Measurements from ENCODE around the gene CPD.
"Not testable (repeated sequence)": the region's sequence is repeated elsewhere in the genome, so short reads cannot be mapped to it uniquely, and the experiment has no call there.

CPD gene

DNA sequence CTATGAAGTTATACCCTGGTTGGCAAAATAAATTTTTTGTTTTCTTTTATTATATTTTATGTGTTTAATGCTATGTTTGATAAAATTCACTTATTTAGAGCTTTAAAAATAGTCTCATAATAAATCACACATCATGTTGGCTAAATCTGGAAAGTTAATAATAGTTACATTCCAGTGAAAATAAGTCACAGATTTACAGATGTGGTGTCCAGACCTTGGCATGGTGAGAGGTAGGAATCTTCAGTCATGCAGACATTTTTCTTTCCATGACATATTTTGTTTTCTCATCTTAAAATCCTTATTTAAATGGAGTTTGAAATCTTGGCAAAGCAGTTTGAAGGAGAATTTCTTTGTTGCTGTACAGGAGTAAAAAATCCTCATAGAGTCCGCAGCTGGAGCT lies 50.4 kb downstream of the CPD start:
- Histone ChIP-seq H3K4me1 (ENCODE audit: control insufficient read depth, insufficient read depth, low read length, unreplicated experiment) (peaks cover 12% of the 10 kb centered on the region), H3K27ac (ENCODE audit: low read depth, low read length) (no peak overlapping the region), H3K4me3 (ENCODE audit: low read depth, low read length) (no peak overlapping the region), H3K27me3 (ENCODE audit: insufficient read depth, low read length) (no peaks in the 10 kb centered on the region), H3K36me3 (ENCODE audit: insufficient read depth, low read length) (peaks cover 12% of the 10 kb centered on the region), H3K79me2 (ENCODE audit: control insufficient read depth, insufficient read depth, low read length, unreplicated experiment) (no peaks in the 10 kb centered on the region), H2AFZ (ENCODE audit: low read length, unreplicated experiment) (no peak overlapping the region)

DNA sequence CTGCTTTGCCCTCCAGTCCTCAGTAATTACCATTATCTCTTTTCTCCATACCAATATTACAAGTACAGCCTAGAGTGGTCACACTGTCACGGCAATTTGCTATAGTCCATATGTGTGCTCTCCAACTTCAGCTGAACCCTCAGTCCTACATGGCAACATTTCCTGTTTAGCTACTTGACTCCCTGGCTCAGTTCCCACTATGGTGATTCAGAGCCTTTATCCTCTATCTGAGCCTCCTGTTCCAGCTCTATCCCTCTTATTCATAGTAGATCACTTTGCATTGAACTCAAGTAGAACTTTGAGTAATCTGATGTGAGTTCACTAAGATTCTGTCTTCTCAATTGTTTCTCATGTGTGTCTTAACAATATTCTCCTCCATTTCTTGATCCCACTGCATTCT lies 54.8 kb downstream of the CPD start:
- Histone ChIP-seq H3K4me1 (ENCODE audit: control insufficient read depth, insufficient read depth, low read length, unreplicated experiment) (peaks cover 13% of the 10 kb centered on the region), H3K27ac (ENCODE audit: low read depth, low read length) (peak overlapping the region; percentile 43; the same call in 1 of the 2 replicates), H3K36me3 (ENCODE audit: insufficient read depth, low read length) (peaks cover 20% of the 10 kb centered on the region)

DNA sequence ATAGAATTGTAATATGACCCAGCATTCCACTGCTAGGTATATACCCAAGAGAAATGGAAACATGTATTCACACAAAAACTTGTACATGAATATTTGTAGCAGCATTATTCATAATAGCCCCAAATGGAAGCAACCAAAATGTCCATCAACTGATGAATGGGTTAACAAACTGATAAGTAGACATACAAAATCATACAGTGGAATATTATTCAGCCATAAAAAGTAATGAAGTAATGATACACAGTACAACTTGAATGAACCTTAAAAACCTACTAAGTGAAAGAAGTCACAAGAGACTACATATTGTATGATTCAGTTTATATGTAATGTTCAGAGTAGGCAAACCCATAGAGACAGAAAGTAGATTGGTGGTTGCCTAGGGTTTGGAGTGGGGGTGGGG lies 58.0 kb downstream of the CPD start:
- Histone ChIP-seq H3K4me3 (ENCODE audit: low read depth, low read length) (no peak overlapping the region), H3K79me2 (ENCODE audit: control insufficient read depth, insufficient read depth, low read length, unreplicated experiment) (no peaks in the 10 kb centered on the region), H3K27me3 (ENCODE audit: insufficient read depth, low read length) (no peaks in the 10 kb centered on the region), H2AFZ (ENCODE audit: low read length, unreplicated experiment) (no peak overlapping the region), H3K36me3 (ENCODE audit: insufficient read depth, low read length) (peaks cover 20% of the 10 kb centered on the region), H3K4me1 (ENCODE audit: control insufficient read depth, insufficient read depth, low read length, unreplicated experiment) (peaks cover 13% of the 10 kb centered on the region), H3K27ac (ENCODE audit: low read depth, low read length) (no peak overlapping the region)

More for the DNA sequence above, 54.8 kb downstream of the CPD start:
- Histone ChIP-seq H3K79me2 (ENCODE audit: control insufficient read depth, insufficient read depth, low read length, unreplicated experiment) (no peaks in the 10 kb centered on the region), H3K27me3 (ENCODE audit: insufficient read depth, low read length) (no peaks in the 10 kb centered on the region), H3K4me3 (ENCODE audit: low read depth, low read length) (no peak overlapping the region), H2AFZ (ENCODE audit: low read length, unreplicated experiment) (no peak overlapping the region)

DNA sequence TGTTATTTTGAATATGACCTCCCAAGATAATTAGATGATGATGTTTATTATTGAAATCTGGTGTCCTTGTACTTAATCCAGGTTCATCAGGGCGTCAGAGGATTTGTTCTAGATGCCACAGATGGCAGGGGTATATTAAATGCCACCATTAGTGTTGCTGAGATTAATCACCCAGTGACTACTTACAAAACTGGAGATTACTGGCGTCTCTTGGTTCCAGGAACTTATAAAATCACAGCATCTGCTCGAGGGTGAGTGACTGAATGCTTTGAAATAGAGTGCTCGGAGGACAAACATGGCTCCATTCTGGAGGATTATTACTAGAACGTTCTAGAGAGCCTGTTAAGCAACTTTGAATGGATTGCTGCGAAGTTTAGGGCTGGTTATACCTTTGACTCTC lies 65.0 kb downstream of the CPD start:
- no peaks in the 10 kb centered on the region for H3K27me3 ChIP-seq (ENCODE audit: insufficient read depth, low read length)
- H3K27ac ChIP-seq (ENCODE audit: low read depth, low read length): no peak overlapping the region
- H2AFZ ChIP-seq (ENCODE audit: low read length, unreplicated experiment): no peak overlapping the region
- H3K36me3 ChIP-seq (ENCODE audit: insufficient read depth, low read length): peaks cover 3% of the 10 kb centered on the region
- H3K4me3 ChIP-seq (ENCODE audit: low read depth, low read length): no peak overlapping the region
- H3K4me1 ChIP-seq (ENCODE audit: control insufficient read depth, insufficient read depth, low read length, unreplicated experiment): no peaks in the 10 kb centered on the region
- H3K79me2 ChIP-seq (ENCODE audit: control insufficient read depth, insufficient read depth, low read length, unreplicated experiment): no peaks in the 10 kb centered on the region

DNA sequence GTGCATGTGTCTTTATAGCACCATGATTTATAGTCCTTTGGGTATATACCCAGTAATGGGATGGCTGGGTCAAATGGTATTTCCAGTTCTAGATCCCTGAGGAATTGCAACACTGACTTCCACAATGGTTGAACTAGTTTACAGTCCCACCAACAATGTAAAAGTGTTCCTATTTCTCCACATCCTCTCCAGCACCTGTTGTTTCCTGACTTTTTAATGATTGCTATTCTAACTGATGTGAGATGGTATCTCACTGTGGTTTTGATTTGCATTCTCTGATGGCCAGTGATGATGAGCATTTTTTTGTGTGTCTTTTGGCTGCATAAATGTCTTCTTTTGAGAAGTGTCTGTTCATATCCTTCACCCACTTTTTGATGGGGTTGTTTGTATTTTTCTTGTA lies 67.9 kb downstream of the CPD start:
- H3K4me3 ChIP-seq (ENCODE audit: low read depth, low read length); H3K27me3 ChIP-seq (ENCODE audit: insufficient read depth, low read length); H2AFZ ChIP-seq (ENCODE audit: low read length, unreplicated experiment); H3K27ac ChIP-seq (ENCODE audit: low read depth, low read length); H3K79me2 ChIP-seq (ENCODE audit: control insufficient read depth, insufficient read depth, low read length, unreplicated experiment); H3K36me3 ChIP-seq (ENCODE audit: insufficient read depth, low read length): not testable (repeated sequence)
- peaks cover 12% of the 10 kb centered on the region for H3K4me1 ChIP-seq (ENCODE audit: control insufficient read depth, insufficient read depth, low read length, unreplicated experiment)

DNA sequence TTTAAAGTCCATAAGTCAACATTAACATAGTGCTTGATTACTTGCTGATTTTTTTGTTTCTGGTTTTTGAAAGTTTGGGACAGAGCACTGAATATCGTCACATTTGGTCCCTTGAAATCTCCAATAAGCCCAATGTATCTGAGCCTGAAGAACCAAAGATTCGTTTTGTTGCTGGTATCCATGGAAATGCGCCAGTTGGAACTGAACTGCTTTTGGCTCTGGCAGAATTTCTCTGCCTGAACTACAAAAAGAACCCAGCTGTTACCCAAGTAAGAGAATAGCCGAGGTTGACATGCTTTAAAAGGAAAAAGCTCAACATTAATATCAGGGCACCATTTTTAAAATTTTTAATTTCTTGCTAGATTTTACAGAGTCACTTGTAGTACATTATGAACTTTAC lies 70.8 kb downstream of the CPD start:
- Histone ChIP-seq H3K79me2 (ENCODE audit: control insufficient read depth, insufficient read depth, low read length, unreplicated experiment) (no peaks in the 10 kb centered on the region), H2AFZ (ENCODE audit: low read length, unreplicated experiment) (no peak overlapping the region), H3K4me3 (ENCODE audit: low read depth, low read length) (no peak overlapping the region), H3K27me3 (ENCODE audit: insufficient read depth, low read length) (no peaks in the 10 kb centered on the region), H3K27ac (ENCODE audit: low read depth, low read length) (no peak overlapping the region), H3K4me1 (ENCODE audit: control insufficient read depth, insufficient read depth, low read length, unreplicated experiment) (peaks cover 12% of the 10 kb centered on the region), H3K36me3 (ENCODE audit: insufficient read depth, low read length) (peaks cover 11% of the 10 kb centered on the region)

DNA sequence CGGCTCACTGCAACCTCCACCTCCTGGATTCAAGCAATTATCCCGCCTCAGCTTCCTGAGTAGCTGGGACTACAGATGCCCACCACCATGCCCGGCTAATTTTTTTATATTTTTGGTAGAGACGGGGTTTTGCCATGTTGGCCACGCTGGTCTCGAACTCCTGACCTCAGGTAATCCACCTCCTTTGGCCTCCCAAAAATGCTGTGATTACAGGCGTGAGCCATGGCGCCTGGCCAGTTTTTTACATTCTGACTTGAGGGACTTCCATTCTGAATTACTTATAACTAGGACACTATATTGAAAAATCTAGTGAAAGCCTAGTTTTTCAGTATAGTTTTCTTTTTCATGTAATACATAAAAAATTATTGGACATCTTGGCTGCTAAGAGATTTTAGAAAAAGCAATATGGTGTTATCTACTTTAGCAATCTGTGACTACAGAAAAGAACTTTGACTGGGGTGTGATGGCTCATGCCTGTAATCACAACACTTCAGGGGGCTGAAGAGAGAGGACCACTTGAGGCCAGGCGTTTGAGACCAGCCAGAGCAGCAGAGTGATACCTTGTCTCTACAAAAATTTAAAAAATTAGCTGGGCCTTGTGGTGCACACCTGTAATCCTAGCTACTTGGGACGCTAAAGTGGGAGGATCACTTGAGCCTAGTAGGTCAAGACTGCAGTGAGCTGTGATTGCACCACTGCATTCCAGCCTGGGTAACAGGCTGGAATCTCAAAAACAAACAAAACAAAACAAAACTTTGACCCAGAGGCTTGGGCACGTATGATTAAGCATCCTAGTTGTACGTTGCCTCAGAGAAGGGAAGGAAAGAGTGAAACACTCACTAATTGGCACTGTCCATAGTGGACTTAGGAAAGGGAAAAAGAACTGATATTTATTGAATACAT lies 71.6 kb downstream of the CPD start:
- peak overlapping the region; percentile 73 for H3K27ac ChIP-seq (ENCODE audit: low read depth, low read length)
- no peaks in the 10 kb centered on the region for H3K79me2 ChIP-seq (ENCODE audit: control insufficient read depth, insufficient read depth, low read length, unreplicated experiment)
- H3K27me3 ChIP-seq (ENCODE audit: insufficient read depth, low read length): no peaks in the 10 kb centered on the region
- H3K36me3 ChIP-seq (ENCODE audit: insufficient read depth, low read length): peaks cover 16% of the 10 kb centered on the region
- H2AFZ ChIP-seq (ENCODE audit: low read length, unreplicated experiment): no peak overlapping the region
- H3K4me1 ChIP-seq (ENCODE audit: control insufficient read depth, insufficient read depth, low read length, unreplicated experiment): peaks cover 12% of the 10 kb centered on the region
- H3K4me3 ChIP-seq (ENCODE audit: low read depth, low read length): no peak overlapping the region

DNA sequence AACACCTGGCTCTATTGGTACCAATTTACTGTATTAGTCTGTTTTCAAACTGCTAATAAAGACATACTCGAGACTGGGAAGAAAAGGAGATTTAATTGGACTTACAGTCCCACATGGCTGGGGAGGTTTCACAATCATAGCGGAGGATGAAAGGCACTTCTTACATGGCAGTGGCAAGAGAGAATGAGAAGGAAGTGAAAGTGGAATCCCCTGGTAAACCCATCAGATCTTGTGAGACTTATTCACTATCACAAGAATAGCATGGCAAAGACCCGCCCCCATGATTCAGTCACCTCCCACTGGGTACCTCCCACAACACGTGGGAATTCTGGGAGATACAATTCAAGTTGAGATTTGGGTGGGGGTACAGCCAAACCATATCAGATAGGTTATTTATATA lies 75.9 kb downstream of the CPD start:
- H3K4me3 ChIP-seq (ENCODE audit: low read depth, low read length): no peak overlapping the region
- H3K79me2 ChIP-seq (ENCODE audit: control insufficient read depth, insufficient read depth, low read length, unreplicated experiment): no peaks in the 10 kb centered on the region
- H3K36me3 ChIP-seq (ENCODE audit: insufficient read depth, low read length): peaks cover 31% of the 10 kb centered on the region

DNA sequence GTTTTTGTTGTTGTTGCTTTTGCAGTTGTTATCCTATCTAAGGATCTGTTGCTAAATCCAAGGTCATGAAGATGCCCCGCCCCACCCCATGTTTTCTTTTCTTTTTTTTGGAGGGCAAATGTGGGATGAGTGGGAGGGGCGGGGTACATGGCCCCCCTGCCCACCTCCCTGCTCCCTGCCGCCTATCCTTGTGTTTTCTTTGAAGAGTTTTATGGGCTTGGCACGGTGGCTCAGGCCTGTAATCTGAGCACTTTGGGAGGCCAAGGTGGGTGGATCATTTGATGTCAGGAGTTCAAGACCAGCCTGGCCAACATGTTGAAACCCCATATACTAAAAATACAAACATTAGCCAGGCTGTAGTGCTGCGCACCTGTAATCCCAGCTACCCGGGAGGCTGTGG lies 79.6 kb downstream of the CPD start:
- no peaks in the 10 kb centered on the region for H3K79me2 ChIP-seq (ENCODE audit: control insufficient read depth, insufficient read depth, low read length, unreplicated experiment)
- no peaks in the 10 kb centered on the region for H3K4me1 ChIP-seq (ENCODE audit: control insufficient read depth, insufficient read depth, low read length, unreplicated experiment)
- H3K36me3 ChIP-seq (ENCODE audit: insufficient read depth, low read length): peaks cover 32% of the 10 kb centered on the region

More for the DNA sequence above, 75.9 kb downstream of the CPD start:
- Histone ChIP-seq H2AFZ (ENCODE audit: low read length, unreplicated experiment) (no peak overlapping the region), H3K27me3 (ENCODE audit: insufficient read depth, low read length) (no peaks in the 10 kb centered on the region), H3K4me1 (ENCODE audit: control insufficient read depth, insufficient read depth, low read length, unreplicated experiment) (peaks cover 12% of the 10 kb centered on the region), H3K27ac (ENCODE audit: low read depth, low read length) (no peak overlapping the region)

DNA sequence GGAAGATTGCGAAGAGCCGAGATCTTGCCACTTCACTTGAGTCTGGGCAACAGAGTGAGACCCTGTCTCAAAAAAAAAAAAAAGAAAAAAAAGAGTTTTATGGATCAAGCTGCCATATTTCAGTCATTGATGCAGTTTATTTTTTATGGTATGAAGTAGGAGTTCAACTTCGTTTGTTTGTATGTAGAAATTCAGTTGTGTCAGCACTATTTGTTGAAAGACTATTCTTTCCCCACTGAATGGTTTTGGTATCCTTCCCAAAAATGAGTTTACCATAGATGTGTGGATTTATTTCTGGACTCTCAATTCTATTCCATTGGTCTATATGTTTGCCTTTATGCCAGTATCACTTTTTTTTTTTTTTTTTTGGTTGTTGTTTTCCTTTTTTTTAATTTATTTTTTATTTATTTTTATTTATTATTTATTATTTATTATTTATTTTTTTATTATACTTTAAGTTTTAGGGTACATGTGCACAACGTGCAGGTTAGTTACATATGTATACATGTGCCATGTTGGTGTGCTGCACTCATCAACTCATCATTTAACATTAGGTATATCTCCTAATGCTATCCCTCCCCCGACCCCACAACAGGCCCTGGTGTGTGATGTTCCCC lies 80.2 kb downstream of the CPD start:
- H3K79me2 ChIP-seq (ENCODE audit: control insufficient read depth, insufficient read depth, low read length, unreplicated experiment); H2AFZ ChIP-seq (ENCODE audit: low read length, unreplicated experiment); H3K4me3 ChIP-seq (ENCODE audit: low read depth, low read length); H3K27ac ChIP-seq (ENCODE audit: low read depth, low read length); H3K4me1 ChIP-seq (ENCODE audit: control insufficient read depth, insufficient read depth, low read length, unreplicated experiment); H3K27me3 ChIP-seq (ENCODE audit: insufficient read depth, low read length): not testable (repeated sequence)
- H3K36me3 ChIP-seq (ENCODE audit: insufficient read depth, low read length): peaks cover 32% of the 10 kb centered on the region

More for the DNA sequence above, 79.6 kb downstream of the CPD start:
- H3K27ac ChIP-seq (ENCODE audit: low read depth, low read length): no peak overlapping the region
- H2AFZ ChIP-seq (ENCODE audit: low read length, unreplicated experiment): no peak overlapping the region
- H3K27me3 ChIP-seq (ENCODE audit: insufficient read depth, low read length): no peaks in the 10 kb centered on the region
- no peak overlapping the region for H3K4me3 ChIP-seq (ENCODE audit: low read depth, low read length)

DNA sequence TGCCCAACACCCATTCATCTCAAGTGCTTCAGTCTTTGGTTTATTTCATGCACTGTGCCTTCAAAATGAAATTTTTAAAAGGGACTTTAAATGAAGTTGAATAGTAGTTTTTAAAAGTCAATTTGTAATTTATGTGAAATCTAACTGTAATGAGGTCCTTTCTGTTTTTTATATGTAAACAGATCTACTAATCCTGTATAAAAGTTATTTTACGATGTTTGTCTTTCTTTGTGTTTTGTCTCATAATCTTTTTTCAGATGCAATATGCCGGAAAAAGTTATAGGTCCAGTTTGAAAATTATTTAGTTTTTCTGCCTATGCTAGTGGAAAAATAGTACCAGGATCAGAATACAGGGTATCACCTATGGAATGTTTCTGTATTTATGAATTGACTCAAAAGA lies 89.7 kb downstream of the CPD start:
- peaks cover 5% of the 10 kb centered on the region; the same call in 1 of the 2 replicates for H3K36me3 ChIP-seq (ENCODE audit: insufficient read depth, low read length)
- no peak overlapping the region for H2AFZ ChIP-seq (ENCODE audit: low read length, unreplicated experiment)
- no peaks in the 10 kb centered on the region for H3K27me3 ChIP-seq (ENCODE audit: insufficient read depth, low read length)
- no peaks in the 10 kb centered on the region for H3K79me2 ChIP-seq (ENCODE audit: control insufficient read depth, insufficient read depth, low read length, unreplicated experiment)
- H3K4me3 ChIP-seq (ENCODE audit: low read depth, low read length): no peak overlapping the region
- H3K4me1 ChIP-seq (ENCODE audit: control insufficient read depth, insufficient read depth, low read length, unreplicated experiment): peaks cover 8% of the 10 kb centered on the region
- no peak overlapping the region for H3K27ac ChIP-seq (ENCODE audit: low read depth, low read length)

Data from ACC112 (cell line).